PC-3 (cell line): Measurements from ENCODE around the gene PCGF2. TPM values are rescaled to one million over a fixed set of nuclear protein-coding genes. Genes with fewer than 3 reads are reported as not detected.

Source experiments
- ATAC-seq: fragments of 200-7000 bp; cut with Tn5 transposase; 2 replicates; pipeline ENCODE4 v1.9.1; 2020; ENCODE audit warnings: mild to moderate bottlenecking, moderate library complexity
- BruUV-seq: library from RNA; stranded (reverse); fragments of 400-500 nt; replicated peaks from 2 replicates; lab custom pipeline; 2021; lab: Mats Ljungman, UMichigan
- CTCF ChIA-PET: fragments of 300-600 bp; sonication (Branson Sonifier 250); formaldehyde crosslinking; loops from one replicate; lab custom pipeline; 2022; ENCODE audit warnings: antibody characterized with exemption; lab: Charles Lee
- POLR2A ChIA-PET: fragments of 300-600 bp; sonication (Branson Sonifier 250); formaldehyde crosslinking; loops from one replicate; lab custom pipeline; 2022; ENCODE audit warnings: antibody characterized with exemption; ENCODE audit not compliant: unreplicated experiment; lab: Charles Lee
- DNase-seq: peaks from one replicate; pipeline ENCODE4 v3.0.0-alpha.2; 2015
- H2AFZ ChIP-seq: fragments of 300-600 bp; sonication (generic); 2 replicates; pipeline ENCODE4 v1.6.0; 2016; ENCODE audit warnings: antibody characterized with exemption, low read length
- H3F3A ChIP-seq: fragments of 300-600 bp; sonication (generic); one replicate; pipeline ENCODE4 v1.6.0; 2017; ENCODE audit warnings: antibody characterized with exemption, low read length, control low read depth, mild to moderate bottlenecking; ENCODE audit not compliant: unreplicated experiment
- H3K27ac ChIP-seq: fragments of 300-600 bp; sonication (generic); 2 replicates; pipeline ENCODE4 v1.5.1; 2016; ENCODE audit warnings: mild to moderate bottlenecking, low read length
- H3K27me3 ChIP-seq: fragments of 300-600 bp; sonication (generic); 2 replicates; pipeline ENCODE4 v1.6.1; 2016; ENCODE audit warnings: low read length, mixed read lengths
- H3K36me3 ChIP-seq: fragments of 300-600 bp; sonication (generic); 2 replicates; pipeline ENCODE4 v1.6.1; 2016; ENCODE audit warnings: low read depth, mixed run types, low read length, mixed read lengths
- H3K4me1 ChIP-seq: fragments of 300-600 bp; sonication (generic); 2 replicates; pipeline ENCODE4 v1.5.1; 2016; ENCODE audit warnings: low read length; ENCODE audit not compliant: insufficient read depth
- H3K4me2 ChIP-seq: fragments of 300-600 bp; sonication (generic); 2 replicates; pipeline ENCODE4 v1.6.0; 2016; ENCODE audit warnings: low read length
- H3K4me3 ChIP-seq: fragments of 300-600 bp; sonication (generic); 2 replicates; pipeline ENCODE4 v1.5.1; 2016; ENCODE audit warnings: mild to moderate bottlenecking, low read length, mixed read lengths
- H3K79me2 ChIP-seq: fragments of 300-600 bp; sonication (generic); 2 replicates; pipeline ENCODE4 v1.6.1; 2017; ENCODE audit warnings: low read length, mixed read lengths
- H3K9ac ChIP-seq: fragments of 300-600 bp; sonication (generic); 2 replicates; pipeline ENCODE4 v1.6.0; 2016; ENCODE audit warnings: mild to moderate bottlenecking, low read length
- H3K9me2 ChIP-seq: fragments of 300-600 bp; sonication (generic); replicated peaks from 2 replicates; pipeline ENCODE4 v1.6.1; 2016; ENCODE audit warnings: mixed run types, low read length, mixed read lengths
- H3K9me3 ChIP-seq: fragments of 300-600 bp; sonication (generic); 2 replicates; pipeline ENCODE4 v1.6.1; 2016; ENCODE audit warnings: low read length, mixed read lengths
- H4K20me1 ChIP-seq: fragments of 300-600 bp; sonication (generic); 2 replicates; pipeline ENCODE4 v1.6.1; 2016; ENCODE audit warnings: low read length, mixed read lengths
- CTCF ChIP-seq: fragments of 300-600 bp; sonication (generic); conservative IDR thresholded peaks from 2 replicates; pipeline ENCODE4 v1.5.1; 2017; ENCODE audit warnings: antibody characterized with exemption, low read depth, mild to moderate bottlenecking, low read length
- EZH2 ChIP-seq: fragments of 300-600 bp; sonication (generic); IDR thresholded peaks from one replicate; pipeline ENCODE4 v1.6.1; 2017; ENCODE audit warnings: antibody characterized with exemption, mild to moderate bottlenecking, low read length; ENCODE audit not compliant: unreplicated experiment
- EZH2phosphoT487 ChIP-seq: fragments of 300-600 bp; sonication (generic); IDR thresholded peaks from 2 replicates; pipeline ENCODE4 v1.6.1; 2018; ENCODE audit warnings: mild to moderate bottlenecking, antibody characterized with exemption, low read length, borderline replicate concordance
- intact Hi-C: fragments of 100-400 bp; cut with micrococcal nuclease; formaldehyde crosslinking; loops from 2 replicates; pipeline ENCODE4 v1.9.0; 2023
- total RNA-seq: library from RNA; depleted of rRNA; stranded (reverse); fragments of >200 nt; gene quantifications from 2 replicates; pipeline ENCODE4 v1.2.3, GENCODE V29; 2014

The PCGF2 gene
- total RNA-seq, 1 experiment from 2014 or later, result 14.1 TPM

- TF ChIP-seq CTCF (no peak), EZH2phosphoT487 (no peak), EZH2 (no peak)
- Histone ChIP-seq H3K36me3 (no peaks in the 10 kb centered on the region), H3K27me3 (no peaks in the 10 kb centered on the region), H3K9ac (peak overlapping the region; percentile 56), H3K4me1 (peaks cover 24% of the 10 kb centered on the region), H4K20me1 (no peaks in the 10 kb centered on the region), H3K4me2 (peak overlapping the region; percentile 96), H3K79me2 (peaks cover 35% of the 10 kb centered on the region), H3K9me3 (no peaks in the 10 kb centered on the region), H3K4me3 (peak overlapping the region; percentile 92), H3K9me2 (no peaks in the 10 kb centered on the region), H3K27ac (no peak overlapping the region), H3F3A (no peaks in the 10 kb centered on the region), H2AFZ (peak overlapping the region; percentile 81)
- BruUV-seq, result no TSS peak
- DNase-seq (no peak), ATAC-seq (no peak)
- intact Hi-C loops, result no loop called here
- CTCF ChIA-PET, result interaction anchor here (1.0 kb wide), 1 partner anchor 29 kb away, joined by 3 read pairs; no protein-coding TSS in a partner anchor
- POLR2A ChIA-PET, result no interaction called here
Observed at GRCh38 chr17:38706505-38707216, 41.5 kb downstream of the PCGF2 start.

GRCh38 chr17:38705803-38706504, 42.2 kb downstream of the PCGF2 start:
- Histone ChIP-seq H3K36me3 (no peaks in the 10 kb centered on the region), H4K20me1 (no peaks in the 10 kb centered on the region), H3K4me3 (peak overlapping the region; percentile 92), H3K9ac (peak overlapping the region; percentile 56), H3K27ac (no peak overlapping the region), H3K4me1 (peaks cover 28% of the 10 kb centered on the region), H3K27me3 (no peaks in the 10 kb centered on the region), H3K9me3 (no peaks in the 10 kb centered on the region), H3K4me2 (peak overlapping the region; percentile 96), H3K9me2 (no peaks in the 10 kb centered on the region), H3F3A (no peaks in the 10 kb centered on the region), H3K79me2 (peaks cover 35% of the 10 kb centered on the region), H2AFZ (peak overlapping the region; percentile 81)
- TF ChIP-seq EZH2phosphoT487 (no peak), CTCF (no peak), EZH2 (no peak)
- intact Hi-C loops, result no loop called here
- POLR2A ChIA-PET, result no interaction called here
- DNase-seq (peak; percentile 24), ATAC-seq (no peak)
- no TSS peak for BruUV-seq
- CTCF ChIA-PET, result interaction anchor here (1.0 kb wide), 1 partner anchor 29 kb away, joined by 3 read pairs; no protein-coding TSS in a partner anchor

GRCh38 chr17:38705523-38705802, 42.7 kb downstream of the PCGF2 start:
- BruUV-seq, result no TSS peak
- Histone ChIP-seq H3K36me3 (no peaks in the 10 kb centered on the region), H3K27me3 (no peaks in the 10 kb centered on the region), H3K4me1 (peaks cover 28% of the 10 kb centered on the region), H4K20me1 (no peaks in the 10 kb centered on the region), H2AFZ (peak overlapping the region; percentile 81; the same call in 1 of the 2 replicates), H3K4me2 (peak overlapping the region; percentile 96), H3K9me3 (no peaks in the 10 kb centered on the region), H3K9me2 (no peaks in the 10 kb centered on the region), H3K79me2 (peaks cover 35% of the 10 kb centered on the region), H3K27ac (no peak overlapping the region), H3K4me3 (peak overlapping the region; percentile 92), H3K9ac (peak overlapping the region; percentile 56; the same call in 1 of the 2 replicates), H3F3A (no peaks in the 10 kb centered on the region)
- ATAC-seq (peak; percentile 3; the same call in 1 of the 2 replicates), DNase-seq (no peak)
- CTCF ChIA-PET, result interaction anchor here (1.0 kb wide), 1 partner anchor 30 kb away, joined by 3 read pairs; no protein-coding TSS in a partner anchor
- TF ChIP-seq EZH2 (no peak), CTCF (no peak), EZH2phosphoT487 (no peak)
- POLR2A ChIA-PET, result no interaction called here
- intact Hi-C loops, result no loop called here
